AG20443 (cell line): ENCODE measurements around the gene MAPK14.
A peak's percentile ranks its signal among the peaks of the same experiment; 100 is the strongest.

Experiments used
- DNase-seq: peaks from one replicate; pipeline ENCODE4 v3.0.0; 2012; ENCODE audit warnings: low spot score, mixed read lengths

MAPK14 gene

DNA sequence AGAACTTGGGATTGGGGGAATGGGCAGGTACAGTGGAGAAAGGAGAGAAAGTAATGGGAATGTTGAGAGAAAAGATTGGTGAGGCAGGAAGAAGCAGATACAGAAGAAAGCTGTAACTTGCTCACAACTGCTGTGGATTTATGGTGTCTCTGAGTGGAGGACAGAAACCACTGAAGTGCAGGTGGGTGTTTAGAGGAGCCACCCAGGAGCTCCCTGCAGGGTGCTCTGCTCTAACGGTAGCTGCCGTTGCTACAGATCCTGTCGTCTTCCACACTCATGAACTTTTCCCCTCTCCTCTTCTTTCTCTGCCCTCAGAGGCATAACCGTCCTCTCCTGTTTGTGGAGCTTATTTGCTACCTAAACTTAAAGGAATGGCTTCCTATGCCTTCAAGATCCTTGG, 75.2 kb downstream of the MAPK14 start:
- no peak for DNase-seq

GRCh38 chr6:36104836-36105235, 77.2 kb downstream of the MAPK14 start:
- peak; percentile 48 for DNase-seq

DNA sequence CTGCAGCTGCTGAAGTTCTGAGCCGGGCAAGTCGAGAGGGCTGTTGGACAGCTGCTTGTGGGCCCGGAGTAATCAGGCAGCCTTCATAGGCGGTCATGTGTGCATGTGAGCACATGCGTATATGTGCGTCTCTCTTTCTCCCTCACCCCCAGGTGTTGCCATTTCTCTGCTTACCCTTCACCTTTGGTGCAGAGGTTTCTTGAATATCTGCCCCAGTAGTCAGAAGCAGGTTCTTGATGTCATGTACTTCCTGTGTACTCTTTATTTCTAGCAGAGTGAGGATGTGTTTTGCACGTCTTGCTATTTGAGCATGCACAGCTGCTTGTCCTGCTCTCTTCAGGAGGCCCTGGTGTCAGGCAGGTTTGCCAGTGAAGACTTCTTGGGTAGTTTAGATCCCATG, 81.5 kb downstream of the MAPK14 start:
- no peak for DNase-seq

GRCh38 chr6:36110050-36110449, 82.4 kb downstream of the MAPK14 start:
- DNase-seq: no peak

DNA sequence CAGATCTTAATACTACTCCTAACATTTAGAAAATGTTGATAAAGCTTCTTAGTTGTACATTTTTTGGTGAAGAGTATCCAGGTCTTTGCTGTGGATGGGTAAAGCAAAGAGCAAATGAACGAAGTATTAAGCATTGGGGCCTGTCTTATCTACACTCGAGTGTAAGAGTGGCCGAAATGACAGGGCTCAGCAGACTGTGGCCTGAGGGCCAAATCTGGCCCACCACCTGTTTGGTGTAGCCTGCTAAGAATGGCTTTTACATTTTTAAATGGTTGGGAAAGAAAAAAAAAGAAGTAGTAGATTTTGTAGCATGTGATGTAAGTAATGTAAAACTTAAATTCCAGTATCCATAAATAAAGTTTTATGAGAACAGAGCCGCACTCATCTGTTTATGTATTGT, 83.3 kb downstream of the MAPK14 start:
- no peak for DNase-seq

DNA sequence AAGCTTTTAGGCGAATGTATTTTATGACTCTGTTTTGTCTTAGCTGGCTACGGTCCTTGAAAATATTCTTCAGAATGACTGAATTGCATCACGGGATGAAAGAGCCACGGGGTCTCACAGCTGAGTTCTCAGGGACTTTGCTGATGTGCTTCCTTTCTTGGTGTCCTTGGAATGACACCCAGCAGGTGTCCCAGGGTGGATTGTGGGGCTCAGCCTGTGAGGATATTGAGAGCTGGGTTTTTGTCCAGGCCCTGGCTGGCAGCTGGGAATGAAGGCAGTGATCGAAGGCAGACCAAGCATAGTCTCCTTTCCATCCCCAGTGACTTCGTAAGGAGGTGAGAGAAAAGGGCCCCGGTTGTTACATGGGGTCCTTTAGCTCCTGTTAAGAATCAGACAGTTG, 83.9 kb downstream of the MAPK14 start:
- no peak for DNase-seq

- DNase-seq: no peak
These were observed 85.4 kb downstream of the MAPK14 start for GRCh38 chr6:36113049-36113448.

DNA sequence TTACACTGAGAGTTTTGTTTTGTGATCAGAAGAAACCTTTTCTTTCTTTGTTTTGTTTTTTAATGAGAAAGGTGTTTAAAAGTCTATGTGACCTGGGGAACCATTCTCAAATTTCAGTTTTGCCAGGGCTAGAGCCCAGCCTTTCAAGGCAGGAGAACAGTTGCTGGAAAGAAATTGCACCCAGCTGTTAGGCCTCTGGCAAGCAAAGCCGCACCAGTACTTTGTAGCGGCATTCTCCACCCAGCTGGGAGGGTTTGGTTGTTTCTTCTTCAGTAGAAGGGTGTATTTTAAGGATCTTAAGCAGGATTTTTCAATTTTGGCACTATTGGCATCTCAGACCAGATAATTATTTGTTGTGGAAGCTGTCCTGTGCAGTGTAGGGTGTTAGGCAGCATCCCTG, 86.1 kb downstream of the MAPK14 start:
- DNase-seq: no peak

- no peak for DNase-seq
These were observed 87.3 kb downstream of the MAPK14 start for GRCh38 chr6:36114798-36115408.

GRCh38 chr6:36115412-36115811, 87.8 kb downstream of the MAPK14 start:
- no peak for DNase-seq

GRCh38 chr6:36116066-36116864, 88.7 kb downstream of the MAPK14 start:
- no peak for DNase-seq

GRCh38 chr6:36116943-36117342, 89.3 kb downstream of the MAPK14 start:
- DNase-seq: no peak

- DNase-seq: no peak
These were observed 90.3 kb downstream of the MAPK14 start for GRCh38 chr6:36117658-36118549.

GRCh38 chr6:36118550-36119107, 91.0 kb downstream of the MAPK14 start:
- peak; percentile 27 for DNase-seq

DNA sequence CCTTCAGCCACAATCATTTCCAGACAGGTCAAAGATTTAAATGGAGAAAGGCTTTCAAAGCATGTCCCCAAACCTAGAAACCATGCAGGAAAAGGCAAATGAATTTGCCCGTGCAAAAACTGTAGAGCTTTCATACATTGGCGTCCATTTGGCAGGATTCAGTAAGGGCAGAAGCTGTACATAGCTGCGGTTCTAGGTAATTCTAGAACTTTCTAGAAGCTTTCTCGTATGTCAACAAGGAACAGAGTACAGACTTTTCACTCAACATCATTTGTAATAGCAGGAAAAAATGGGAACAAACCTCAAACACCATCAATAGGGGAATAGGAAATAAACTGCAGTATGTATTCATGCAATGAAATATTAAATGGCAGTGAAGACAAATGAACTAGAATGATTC, 91.6 kb downstream of the MAPK14 start:
- no peak for DNase-seq

DNA sequence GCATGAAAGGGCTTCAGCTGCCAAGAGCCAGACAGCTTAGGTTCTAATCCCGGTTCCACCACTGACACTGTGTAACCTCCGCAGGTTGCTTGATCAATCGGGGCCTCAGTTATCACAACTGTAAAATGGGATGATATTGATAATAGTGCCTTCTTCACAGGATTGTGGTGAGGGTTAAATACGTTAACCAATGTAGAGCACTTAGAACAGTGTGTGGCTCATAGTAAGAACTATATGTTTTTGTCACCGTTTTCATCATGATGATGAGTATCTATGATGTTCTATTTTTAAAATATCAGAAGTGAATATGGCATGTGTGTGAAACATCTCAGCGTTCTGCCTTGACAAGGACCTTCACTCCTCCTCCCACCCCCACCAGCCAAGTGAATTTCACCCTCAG, 92.4 kb downstream of the MAPK14 start:
- no peak for DNase-seq

- no peak for DNase-seq
These were observed 92.9 kb downstream of the MAPK14 start for GRCh38 chr6:36120539-36120938.

GRCh38 chr6:36120979-36121786, 93.6 kb downstream of the MAPK14 start:
- DNase-seq: peak; percentile 56

DNA sequence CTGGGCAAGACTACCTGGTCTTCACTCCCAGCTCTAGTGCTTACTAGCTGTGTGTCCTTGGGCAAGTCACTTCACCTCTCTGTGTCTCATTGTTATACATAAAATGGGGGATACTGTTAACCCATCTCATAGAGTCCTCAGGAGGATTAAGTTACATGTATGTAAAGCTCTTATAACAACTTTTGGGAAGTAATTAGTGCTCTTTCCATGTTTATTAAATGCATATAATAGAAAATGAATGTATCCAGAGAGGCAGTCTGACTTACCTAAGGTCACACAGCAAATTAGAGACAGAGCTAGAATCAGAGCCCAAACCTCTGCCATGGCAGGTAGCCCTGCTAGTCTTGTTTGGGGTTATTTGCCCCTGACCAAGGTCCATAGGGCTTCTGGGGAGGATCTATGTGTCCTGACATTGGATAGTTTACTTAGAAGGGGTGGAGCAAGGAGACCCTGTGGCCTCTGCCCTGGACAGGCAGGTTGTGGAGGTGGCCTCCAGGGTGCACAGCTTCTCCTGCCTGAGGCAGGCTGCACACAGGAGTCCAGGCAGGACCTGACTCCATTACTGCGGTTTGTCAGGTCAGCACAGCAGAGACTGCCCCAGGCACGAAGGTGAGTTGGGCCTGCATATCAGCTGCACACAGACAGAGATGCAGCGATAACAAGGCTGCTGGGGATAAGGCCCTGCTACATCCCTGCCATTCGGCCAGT, 94.3 kb downstream of the MAPK14 start:
- no peak for DNase-seq

DNA sequence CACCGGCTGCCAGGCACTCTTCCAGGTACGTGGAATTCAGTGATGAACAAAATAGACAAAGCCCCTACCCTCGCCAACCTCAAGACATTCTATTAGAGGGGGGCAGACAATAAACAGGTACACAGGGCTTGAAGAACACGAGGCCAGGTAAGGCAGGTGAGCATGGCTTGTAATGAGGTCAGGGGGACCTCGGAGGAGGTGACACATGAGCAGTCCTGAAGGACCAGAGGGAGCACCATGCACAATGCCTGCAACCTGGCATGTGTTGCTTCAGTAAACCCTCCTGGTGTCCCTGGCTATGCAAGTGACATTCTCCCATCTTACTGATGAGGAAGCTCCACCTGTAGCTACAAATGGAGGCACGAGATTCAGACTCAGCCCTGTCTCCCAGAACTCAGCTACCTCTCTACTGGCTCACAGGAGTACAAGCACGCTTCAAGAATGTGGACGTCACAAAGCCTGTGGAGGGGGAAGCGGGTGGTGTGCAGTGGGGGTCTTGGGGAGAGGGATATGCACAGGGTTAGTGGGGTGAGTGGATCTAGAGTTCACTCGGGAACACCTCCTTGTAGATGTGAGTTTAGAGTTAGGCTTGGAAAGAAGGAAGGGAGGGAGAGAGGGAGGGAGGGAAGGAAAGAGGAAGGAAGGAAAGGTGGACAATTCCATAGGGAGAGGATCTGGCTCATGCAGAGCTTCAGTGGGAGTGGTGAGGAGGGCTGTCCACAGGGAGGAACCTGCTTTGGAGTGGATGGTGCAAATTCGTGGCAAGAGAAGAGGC, 95.1 kb downstream of the MAPK14 start:
- DNase-seq: no peak
